Inferior parietal cortex (tissue), 1 donor: ENCODE measurements around the gene AK3.
A peak's percentile ranks its signal among the peaks of the same experiment; 100 is the strongest.
"Not testable (repeated sequence)": the region's sequence is repeated elsewhere in the genome, so short reads cannot be mapped to it uniquely, and the experiment has no call there.

ENCODE experiments used
- DNase-seq: peaks from one replicate; pipeline ENCODE4 v3.0.0-alpha.2; 2016; ENCODE audit errors: extremely low spot score

Gene AK3

DNA sequence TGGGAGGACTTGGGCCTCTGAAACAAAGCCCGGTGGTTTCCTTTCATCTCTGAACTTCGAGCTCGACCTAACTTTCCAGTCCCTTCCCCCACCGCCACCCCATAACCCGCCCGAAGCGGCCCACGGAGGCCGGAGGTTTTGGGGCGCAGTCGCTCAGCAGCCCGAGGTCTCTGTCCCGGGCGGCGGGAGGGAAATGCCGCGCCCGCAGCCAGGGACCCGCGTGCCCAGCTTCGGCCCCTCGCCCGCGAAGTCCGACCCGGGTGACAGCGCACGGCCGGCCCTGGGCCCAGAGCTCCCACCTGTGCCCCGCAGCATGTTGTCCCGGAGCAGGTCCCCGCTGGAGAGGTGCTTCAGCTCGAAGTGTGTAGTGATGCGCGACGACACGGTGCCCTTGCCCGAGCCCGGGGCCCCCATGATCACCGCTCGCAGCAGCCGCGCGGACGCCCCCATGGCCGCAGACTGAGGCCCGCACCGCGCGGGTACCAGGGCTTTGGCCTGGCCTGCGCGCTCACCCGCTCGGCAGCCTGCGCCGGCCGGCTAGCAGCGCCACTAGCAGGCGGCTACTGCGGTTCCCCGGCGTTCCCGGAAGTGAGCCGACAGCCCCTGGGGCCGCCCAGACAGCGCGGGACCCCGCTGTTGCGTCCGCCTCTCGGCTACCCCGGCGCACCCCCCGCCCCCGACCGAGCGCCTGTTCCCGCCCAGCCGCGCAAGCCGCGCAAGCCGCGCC, at the start of gene AK3:
Gene AK3, minus strand, starts transcription at position 565 of the 727 bp plus-strand sequence. Its CDS starts 115 bp downstream, at position 450.
- DNase-seq = peak; percentile 72

DNA sequence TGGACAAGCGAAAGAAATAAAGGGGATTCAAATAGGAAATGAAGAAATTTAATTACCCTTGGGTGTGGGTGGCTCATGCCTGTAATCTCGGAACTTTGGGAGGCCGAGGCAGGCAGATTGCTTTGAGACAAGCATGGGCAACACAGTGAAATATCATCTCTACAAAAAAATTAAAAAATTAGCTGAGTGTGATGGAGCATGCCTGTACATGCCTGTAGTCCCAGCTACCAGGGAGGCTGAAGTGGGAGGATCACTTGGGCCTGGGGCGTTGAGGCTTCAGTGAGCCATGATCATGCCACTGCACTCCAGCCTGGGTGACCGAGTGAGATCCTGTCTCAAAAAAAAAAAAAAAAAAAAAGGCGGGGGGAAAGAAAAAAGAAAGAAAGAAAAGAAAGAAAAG, 47.7 kb upstream of the AK3 start:
- DNase-seq = no peak

- no peak for DNase-seq
Measured at GRCh38 chr9:4787876-4788275, 46.9 kb upstream of the AK3 start.

DNA sequence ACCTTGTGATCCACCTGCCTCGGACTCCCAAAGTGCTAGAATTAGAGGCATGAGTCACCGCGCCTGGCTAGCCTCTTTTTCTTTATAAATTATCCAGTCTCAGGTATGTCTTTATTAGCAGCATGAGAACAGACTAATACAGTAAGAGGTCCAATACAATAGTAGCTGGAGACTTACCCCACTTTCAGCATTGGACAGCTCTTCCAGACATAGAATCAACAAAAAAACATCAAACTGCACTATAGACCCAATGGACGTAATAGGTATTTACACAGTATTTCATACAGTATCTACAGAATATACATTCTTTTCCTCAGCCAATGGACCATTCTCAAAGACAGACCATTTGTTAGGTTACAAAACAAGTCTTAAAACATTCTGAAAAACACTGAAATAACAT, 45.6 kb upstream of the AK3 start:
- no peak for DNase-seq

GRCh38 chr9:4784403-4784802, 43.4 kb upstream of the AK3 start:
- DNase-seq = no peak

- not testable (repeated sequence) for DNase-seq
Measured at GRCh38 chr9:4783191-4783590, 42.2 kb upstream of the AK3 start.

GRCh38 chr9:4781408-4781807, 40.4 kb upstream of the AK3 start:
- no peak for DNase-seq

- no peak for DNase-seq
Measured at GRCh38 chr9:4780651-4781050, 39.6 kb upstream of the AK3 start.

- DNase-seq = not testable (repeated sequence)
Measured at GRCh38 chr9:4774958-4775357, 34.0 kb upstream of the AK3 start.

GRCh38 chr9:4774209-4774608, 33.2 kb upstream of the AK3 start:
- no peak for DNase-seq

DNA sequence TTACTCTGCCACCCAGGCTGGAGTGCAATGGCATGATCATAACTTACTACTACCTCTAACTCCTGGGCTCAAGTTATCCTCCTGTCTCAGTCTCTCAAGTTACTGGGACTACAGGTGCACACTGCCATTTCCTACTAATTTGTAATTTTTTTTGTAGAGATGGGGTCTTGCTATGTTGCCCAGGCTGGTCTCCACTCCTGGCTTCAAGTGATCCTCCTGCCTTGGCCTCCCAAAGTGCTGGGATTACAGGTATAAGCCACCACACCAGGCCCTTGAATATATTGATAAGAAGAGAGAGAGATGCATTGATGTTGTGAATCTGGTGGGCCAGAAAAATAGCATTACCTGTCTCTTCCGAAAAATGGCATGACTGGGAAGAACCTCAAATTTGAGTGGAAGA, 30.8 kb upstream of the AK3 start:
- DNase-seq = no peak

- no peak for DNase-seq
Measured at GRCh38 chr9:4769321-4770080, 28.5 kb upstream of the AK3 start.

DNA sequence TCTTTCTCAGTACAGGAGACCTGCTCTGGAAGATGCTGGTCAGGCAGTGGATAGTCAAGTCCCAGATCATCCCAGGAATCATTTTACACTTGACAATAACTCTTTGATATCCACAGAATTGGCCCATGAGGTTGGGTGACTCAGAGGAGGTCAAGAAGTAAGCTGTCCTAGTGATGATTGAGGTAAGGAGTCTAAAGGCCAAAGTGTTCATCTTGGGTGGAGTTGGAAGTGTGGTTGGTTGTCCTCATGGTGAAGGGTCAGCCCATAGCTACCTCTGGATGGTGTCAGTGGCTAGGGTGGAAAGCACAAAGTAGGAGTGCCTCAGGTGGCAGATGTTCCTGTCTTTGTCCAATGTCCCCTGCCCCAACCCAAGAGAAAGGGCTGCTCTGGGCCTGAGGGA, 27.7 kb upstream of the AK3 start:
- no peak for DNase-seq

DNA sequence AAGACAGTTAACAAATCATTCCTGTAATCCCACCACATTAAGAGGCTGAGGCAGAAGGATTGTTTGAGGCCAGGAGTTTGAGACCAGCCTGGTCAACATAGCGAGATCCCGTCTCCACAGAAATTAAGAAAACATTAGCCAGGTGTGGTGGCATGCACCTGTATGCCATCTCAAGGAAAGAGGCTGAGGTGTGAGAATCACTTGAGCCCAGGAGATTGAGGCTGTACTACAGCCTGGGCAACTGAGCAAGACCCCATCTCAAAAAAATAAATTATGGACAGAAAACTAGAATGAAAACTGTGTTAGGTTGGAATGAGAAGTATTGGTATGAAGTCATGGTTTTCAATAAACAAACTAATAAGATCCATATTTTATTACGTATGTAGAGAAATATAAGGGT, 23.0 kb upstream of the AK3 start:
- no peak for DNase-seq

DNA sequence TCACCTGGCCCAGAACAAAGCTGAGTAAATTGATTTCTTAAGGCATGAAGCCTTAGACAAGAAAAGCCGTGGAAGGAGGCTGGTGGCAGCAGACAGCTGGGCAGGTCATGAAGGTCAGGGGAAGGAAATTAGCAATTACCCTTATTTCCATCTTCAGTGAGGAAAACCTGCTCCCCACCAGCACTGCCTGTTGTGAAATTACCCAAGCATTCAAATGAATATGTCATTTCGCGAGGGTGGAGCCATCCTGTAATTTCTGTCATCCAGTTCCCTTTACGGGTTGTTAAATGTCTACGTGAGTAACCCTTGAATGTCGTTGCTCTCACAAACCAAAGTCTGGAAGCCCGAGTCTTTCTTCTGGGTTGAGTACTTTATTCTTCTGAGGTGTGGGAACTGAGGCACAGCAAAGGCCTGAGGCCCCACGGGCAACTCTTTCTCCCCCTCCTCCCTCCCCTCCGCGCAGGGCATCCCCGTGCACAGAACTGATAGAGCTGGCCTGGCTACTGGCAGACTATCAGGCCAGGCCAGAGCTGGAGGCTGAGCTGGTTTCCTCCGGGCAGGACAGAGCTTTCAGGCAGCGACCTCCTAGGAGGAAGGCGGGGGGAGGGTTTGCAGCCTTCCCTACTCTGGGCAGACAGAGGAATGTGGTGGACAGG, 22.0 kb upstream of the AK3 start:
- DNase-seq = no peak

GRCh38 chr9:4762108-4762885, 21.3 kb upstream of the AK3 start:
- peak; percentile 87 for DNase-seq

DNA sequence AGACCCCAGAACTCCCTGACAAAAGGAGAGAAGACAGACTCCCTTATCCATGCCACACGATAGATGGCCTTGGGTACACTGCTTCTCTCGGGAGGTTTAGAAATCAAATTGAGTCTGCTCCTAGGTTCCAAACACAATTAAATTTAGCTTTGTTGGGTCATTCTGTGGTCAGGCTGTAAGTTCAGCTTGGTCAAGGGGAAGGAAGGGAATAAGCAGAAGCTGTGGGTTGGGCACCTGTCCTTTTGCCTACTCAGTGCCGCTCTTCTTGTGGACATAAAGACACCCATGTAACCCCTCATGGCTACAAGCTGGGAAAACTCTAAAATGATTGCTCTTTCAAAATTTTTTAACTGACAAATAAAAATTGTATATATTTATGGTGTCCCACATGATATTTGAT, 19.1 kb upstream of the AK3 start:
- DNase-seq = no peak

- no peak for DNase-seq
Measured at GRCh38 chr9:4756420-4756819, 15.4 kb upstream of the AK3 start.

GRCh38 chr9:4755026-4755609, 14.1 kb upstream of the AK3 start:
- no peak for DNase-seq

DNA sequence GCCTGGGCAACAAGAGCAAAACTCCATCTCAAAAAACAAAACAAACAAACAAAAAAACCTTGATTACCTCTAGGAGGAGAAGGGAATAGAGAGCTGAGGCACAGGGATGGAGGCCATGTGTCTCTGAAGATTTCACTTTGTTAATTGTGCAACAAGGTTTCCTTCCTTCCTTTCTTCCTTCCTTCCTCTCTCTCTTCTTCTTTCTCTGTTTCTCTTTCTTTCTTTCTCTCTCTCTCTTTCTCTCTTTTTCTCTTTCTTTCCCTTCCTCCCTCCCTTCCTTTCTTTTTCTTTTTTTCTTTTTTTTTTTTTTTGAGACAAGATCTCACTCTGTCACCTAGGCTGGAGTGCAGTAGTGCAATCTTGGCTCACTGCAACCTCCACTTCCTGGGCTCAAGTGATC, 13.5 kb upstream of the AK3 start:
- DNase-seq = not testable (repeated sequence)

DNA sequence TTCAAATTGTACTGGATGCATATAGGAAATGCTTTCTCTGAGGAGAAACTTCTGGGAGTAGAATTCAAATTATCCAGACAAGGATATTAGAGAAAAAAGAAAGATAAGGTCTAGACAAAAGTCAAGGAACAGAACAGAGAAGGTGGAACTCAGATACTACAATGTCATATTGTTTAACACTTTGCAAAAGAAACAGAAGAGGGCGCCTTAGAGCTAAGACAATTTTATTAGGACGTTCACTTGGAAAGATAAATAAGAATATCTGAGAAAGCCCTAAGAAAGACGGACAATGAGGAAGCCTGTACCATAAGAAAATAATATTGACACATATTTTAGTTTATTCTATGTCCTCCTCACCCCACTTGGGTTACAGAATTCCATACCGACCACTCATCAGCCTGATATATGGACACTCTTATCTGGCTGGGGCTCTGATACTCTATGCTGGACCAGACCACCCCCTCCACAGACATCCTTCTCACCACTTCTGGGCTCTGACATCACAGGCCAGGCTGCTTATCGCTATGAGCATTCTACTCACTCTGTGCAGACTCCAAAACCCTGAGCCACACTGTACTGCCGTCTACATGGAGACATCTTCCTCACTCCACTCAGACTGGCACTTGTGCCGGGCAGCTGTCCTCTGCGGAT, 9.1 kb upstream of the AK3 start:
- DNase-seq = peak; percentile 79
